ENCODE measurements around the gene PRX. TPM values are rescaled to one million over a fixed set of nuclear protein-coding genes. Genes with fewer than 3 reads are reported as not detected.

PRX gene
- polyA plus RNA-seq, 1 donor (not counting 4 experiments of a cell fraction or from before 2014, with no cell fraction given): 0.42 TPM

DNA sequence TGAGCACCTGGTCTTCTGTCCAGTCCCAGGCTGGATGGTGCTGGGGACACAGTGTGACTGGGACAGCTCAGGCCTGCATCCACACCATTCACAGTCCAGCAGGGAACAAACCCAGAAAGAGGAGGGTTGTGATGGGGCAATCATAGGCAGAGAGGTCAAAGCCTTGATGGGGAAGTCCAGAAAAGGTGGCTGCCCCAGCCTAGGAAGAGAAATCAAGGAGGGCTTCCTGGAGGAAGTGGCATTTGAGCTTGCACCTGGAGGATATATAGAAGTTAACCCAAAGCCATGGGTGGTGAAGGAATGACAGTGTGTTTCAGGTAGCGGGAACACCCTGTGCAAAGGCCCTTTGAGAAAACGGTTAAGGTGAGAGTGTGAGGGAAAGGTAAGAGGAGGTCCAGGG lies 2.6 kb upstream of the PRX start:
- dilution Hi-C loops (cut with MboI; ENCODE audit: extremely low pct_ligation_motif_present, low sequenced_read_pairs): no loop called here
- Histone ChIP-seq H3K9me3 (ENCODE audit: control insufficient read depth, low read depth, low read length) (no peaks in the 10 kb centered on the region), H3K9ac (ENCODE audit: control insufficient read depth, extremely low read depth, insufficient read depth, low read length) (no peak overlapping the region), H3K36me3 (ENCODE audit: control insufficient read depth in 2 of 2, extremely low read depth in 1 of 2, insufficient read depth in 2 of 2, low read length in 2 of 2) (no peaks in the 10 kb centered on the region), H4K20me1 (ENCODE audit: control insufficient read depth, extremely low read depth, insufficient read depth, low read length) (no peaks in the 10 kb centered on the region), H3K79me2 (ENCODE audit: control insufficient read depth, insufficient read depth, low read length) (no peaks in the 10 kb centered on the region), H3K9me1 (ENCODE audit: control insufficient read depth, extremely low read depth, insufficient read depth, low read length) (no peaks in the 10 kb centered on the region), H3K4me3 (ENCODE audit: control insufficient read depth in 2 of 3, extremely low read depth in 1 of 3, insufficient read depth in 2 of 3, low read depth in 1 of 3, low read length in 3 of 3) (no peak overlapping the region), H3K4me1 (ENCODE audit: control insufficient read depth, extremely low read depth, insufficient read depth, low read length) (peaks cover 14% of the 10 kb centered on the region), H3K27ac (ENCODE audit: control insufficient read depth, insufficient read depth, low read length) (no peak overlapping the region), H3K4me2 (ENCODE audit: control insufficient read depth, extremely low read depth, insufficient read depth, low read depth, low read length) (no peak overlapping the region), H3K27me3 (ENCODE audit: control insufficient read depth, extremely low read depth, insufficient read depth, low read length) (no peaks in the 10 kb centered on the region), H2AFZ (ENCODE audit: control insufficient read depth, low read length) (no peak overlapping the region)
- TF ChIP-seq EZH2 (IDR thresholded peaks at IDR 0.05; ENCODE audit: low read length): no peak
- no peak for TF ChIP-seq CTCF (optimal IDR thresholded peaks at IDR 0.05 in 1 of 3, IDR thresholded peaks at IDR 0.05 in 1 of 3, conservative IDR thresholded peaks at IDR 0.05 in 1 of 3; ENCODE audit: extremely low read depth in 1 of 3, insufficient read depth in 2 of 3, low read length in 3 of 3)
- DNase-seq (ENCODE audit: low read depth, low spot score) (no peak), FAIRE-seq (no peak)

DNA sequence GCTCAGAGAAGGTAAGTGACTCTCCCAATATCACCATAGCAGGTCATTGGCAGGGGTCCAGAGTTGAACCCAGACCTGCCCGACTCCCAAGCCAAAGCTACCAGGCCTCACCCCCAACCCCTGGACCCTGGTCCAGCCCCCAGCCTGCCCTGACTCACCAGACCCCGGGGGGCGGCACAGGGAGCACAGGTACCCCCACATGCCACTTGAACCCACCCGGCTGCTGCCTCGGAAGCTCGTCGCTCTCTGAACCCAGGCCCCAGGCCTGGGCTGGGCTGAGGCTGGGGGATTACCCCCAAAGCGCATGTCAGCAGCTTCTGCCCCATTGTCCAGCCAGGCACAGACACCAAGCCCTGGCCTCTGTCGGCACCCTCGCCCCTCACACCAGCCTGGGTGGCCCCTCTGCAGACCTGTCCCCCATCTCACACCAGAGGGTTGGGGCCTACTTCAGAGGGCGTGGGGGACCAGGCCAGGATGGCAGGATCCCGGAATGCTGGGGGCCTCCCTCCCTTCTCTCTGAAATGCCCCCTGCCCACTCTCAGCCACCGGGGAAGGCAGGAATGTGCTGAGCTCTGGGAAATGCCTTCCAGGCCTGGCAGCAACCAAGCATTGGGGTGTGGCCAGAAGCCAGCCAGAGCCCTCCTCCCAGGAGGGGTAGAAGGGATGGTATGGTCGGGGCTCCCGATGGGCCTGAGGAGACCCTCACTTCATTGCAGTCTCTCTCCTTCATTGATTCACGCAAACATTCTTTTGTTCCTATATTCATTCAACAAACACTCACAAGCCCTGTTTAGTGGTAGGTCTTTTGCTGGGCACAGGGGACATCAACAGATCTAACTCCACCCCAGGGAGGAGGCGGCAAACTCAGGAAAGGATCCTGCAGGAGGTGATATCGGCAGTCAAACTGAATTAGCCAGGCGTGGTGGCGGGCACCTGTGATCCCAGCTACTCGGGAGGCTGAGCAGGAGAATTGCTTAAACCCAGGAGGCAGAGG lies 1.7 kb upstream of the PRX start:
- Histone ChIP-seq H2AFZ (ENCODE audit: control insufficient read depth, low read length) (no peak overlapping the region), H3K4me3 (ENCODE audit: control insufficient read depth in 2 of 3, extremely low read depth in 1 of 3, insufficient read depth in 2 of 3, low read depth in 1 of 3, low read length in 3 of 3) (no peak overlapping the region), H4K20me1 (ENCODE audit: control insufficient read depth, extremely low read depth, insufficient read depth, low read length) (no peaks in the 10 kb centered on the region), H3K27me3 (ENCODE audit: control insufficient read depth, extremely low read depth, insufficient read depth, low read length) (no peaks in the 10 kb centered on the region), H3K9ac (ENCODE audit: control insufficient read depth, extremely low read depth, insufficient read depth, low read length) (no peak overlapping the region), H3K27ac (ENCODE audit: control insufficient read depth, insufficient read depth, low read length) (no peak overlapping the region), H3K4me2 (ENCODE audit: control insufficient read depth, extremely low read depth, insufficient read depth, low read depth, low read length) (no peak overlapping the region), H3K9me1 (ENCODE audit: control insufficient read depth, extremely low read depth, insufficient read depth, low read length) (no peaks in the 10 kb centered on the region), H3K9me3 (ENCODE audit: control insufficient read depth, low read depth, low read length) (no peaks in the 10 kb centered on the region), H3K4me1 (ENCODE audit: control insufficient read depth, extremely low read depth, insufficient read depth, low read length) (peaks cover 14% of the 10 kb centered on the region), H3K79me2 (ENCODE audit: control insufficient read depth, insufficient read depth, low read length) (no peaks in the 10 kb centered on the region), H3K36me3 (ENCODE audit: control insufficient read depth in 2 of 2, extremely low read depth in 1 of 2, insufficient read depth in 2 of 2, low read length in 2 of 2) (no peaks in the 10 kb centered on the region)
- TF ChIP-seq CTCF (optimal IDR thresholded peaks at IDR 0.05 in 1 of 3, IDR thresholded peaks at IDR 0.05 in 1 of 3, conservative IDR thresholded peaks at IDR 0.05 in 1 of 3; ENCODE audit: extremely low read depth in 1 of 3, insufficient read depth in 2 of 3, low read length in 3 of 3): no peak
- no peak for TF ChIP-seq EZH2 (IDR thresholded peaks at IDR 0.05; ENCODE audit: low read length)
- no peak for DNase-seq (ENCODE audit: low read depth, low spot score)
- FAIRE-seq: no peak
- dilution Hi-C loops (cut with MboI; ENCODE audit: extremely low pct_ligation_motif_present, low sequenced_read_pairs): no loop called here

All from keratinocyte (primary cell).